ENCODE results near the gene PCNP.
"Not testable (repeated sequence)": the region's sequence is repeated elsewhere in the genome, so short reads cannot be mapped to it uniquely, and the experiment has no call there.

PCNP gene

GRCh38 chr3:101634591-101635196, 60.7 kb downstream of the PCNP start:
- no peak for DNase-seq

- DNase-seq = no peak
Observed at GRCh38 chr3:101635345-101635744, 61.4 kb downstream of the PCNP start.

- peak; percentile 34 for DNase-seq
Observed at GRCh38 chr3:101635954-101636798, 62.2 kb downstream of the PCNP start.

- DNase-seq = no peak
Observed at GRCh38 chr3:101637451-101637850, 63.5 kb downstream of the PCNP start.

GRCh38 chr3:101638261-101638745, 64.3 kb downstream of the PCNP start:
- DNase-seq = no peak

GRCh38 chr3:101639280-101639963, 65.4 kb downstream of the PCNP start:
- DNase-seq = no peak

GRCh38 chr3:101640256-101640655, 66.3 kb downstream of the PCNP start:
- DNase-seq = no peak

GRCh38 chr3:101641397-101642115, 67.6 kb downstream of the PCNP start:
- DNase-seq = not testable (repeated sequence)

- no peak for DNase-seq
Observed at GRCh38 chr3:101642441-101642840, 68.5 kb downstream of the PCNP start.

- no peak for DNase-seq
Observed at GRCh38 chr3:101643009-101643844, 69.2 kb downstream of the PCNP start.

Data from NCI-H1092 treated with DMSO at 0.1 percent for 48 hours (cell line).